GM21717 (cell line): Measurements from ENCODE around the gene CRIP1.

ENCODE experiments used
- ATAC-seq: cut with Tn5 transposase; IDR thresholded peaks from one replicate; pipeline ENCODE4 v1.9.1; 2021; ENCODE audit warnings: mild to moderate bottlenecking, moderate library complexity; ENCODE audit not compliant: unreplicated experiment

CRIP1 gene

GRCh38 chr14:105480199-105480746, 6.4 kb upstream of the CRIP1 start:
- no peak for ATAC-seq

DNA sequence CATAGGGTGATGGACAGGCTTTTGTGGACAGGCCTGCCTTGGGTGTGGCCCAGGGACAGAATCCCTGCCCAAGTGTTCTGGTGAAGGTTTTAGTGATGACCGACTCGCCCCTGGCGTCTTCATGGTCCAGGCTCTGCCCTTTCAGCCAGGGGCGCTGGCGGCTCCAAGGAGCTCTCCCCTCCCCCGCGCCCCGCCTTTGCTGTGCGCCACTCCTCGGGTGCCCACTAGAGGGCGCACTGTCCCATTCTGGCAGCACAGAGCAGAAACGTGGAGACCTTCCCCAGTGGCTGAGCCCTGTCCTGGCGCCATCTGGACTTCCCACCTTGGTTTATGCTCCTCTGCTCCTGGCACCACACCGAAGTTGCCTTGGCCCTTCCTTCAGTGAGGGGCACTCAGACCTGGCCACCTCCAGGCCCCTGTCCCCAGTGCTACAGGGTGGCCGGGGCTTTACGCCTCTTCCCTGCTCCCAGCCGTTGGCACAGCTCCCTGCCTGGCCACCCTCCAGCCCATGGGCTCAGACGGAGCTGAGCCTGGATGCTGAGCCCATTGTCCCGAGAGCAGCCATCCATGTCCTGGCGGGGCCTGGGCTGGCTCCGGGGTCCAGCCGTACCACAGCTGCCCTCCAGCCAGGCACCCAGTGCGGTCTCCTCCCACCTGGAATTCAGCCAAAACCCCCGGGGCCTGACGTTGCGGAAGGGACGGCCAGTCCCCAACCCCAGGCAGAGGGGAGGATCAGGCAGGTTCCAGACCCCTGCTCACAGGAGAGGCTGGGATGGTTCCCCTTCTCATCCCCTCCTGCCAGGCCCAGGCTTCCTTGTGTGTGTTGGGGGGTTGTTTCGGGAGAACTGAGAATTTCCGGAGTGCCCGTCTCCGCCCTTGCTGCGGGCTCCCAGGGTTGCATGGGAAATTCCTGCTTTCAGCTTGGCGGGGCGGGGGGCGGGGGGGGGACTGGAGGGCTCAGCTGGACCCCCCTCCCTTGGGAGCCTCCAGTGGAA, 5.6 kb upstream of the CRIP1 start:
- peak; percentile 33 for ATAC-seq

GRCh38 chr14:105481886-105482457, 4.7 kb upstream of the CRIP1 start:
- ATAC-seq, result peak; percentile 27

- ATAC-seq, result no peak
These were observed 4.1 kb upstream of the CRIP1 start for GRCh38 chr14:105482486-105483110.

DNA sequence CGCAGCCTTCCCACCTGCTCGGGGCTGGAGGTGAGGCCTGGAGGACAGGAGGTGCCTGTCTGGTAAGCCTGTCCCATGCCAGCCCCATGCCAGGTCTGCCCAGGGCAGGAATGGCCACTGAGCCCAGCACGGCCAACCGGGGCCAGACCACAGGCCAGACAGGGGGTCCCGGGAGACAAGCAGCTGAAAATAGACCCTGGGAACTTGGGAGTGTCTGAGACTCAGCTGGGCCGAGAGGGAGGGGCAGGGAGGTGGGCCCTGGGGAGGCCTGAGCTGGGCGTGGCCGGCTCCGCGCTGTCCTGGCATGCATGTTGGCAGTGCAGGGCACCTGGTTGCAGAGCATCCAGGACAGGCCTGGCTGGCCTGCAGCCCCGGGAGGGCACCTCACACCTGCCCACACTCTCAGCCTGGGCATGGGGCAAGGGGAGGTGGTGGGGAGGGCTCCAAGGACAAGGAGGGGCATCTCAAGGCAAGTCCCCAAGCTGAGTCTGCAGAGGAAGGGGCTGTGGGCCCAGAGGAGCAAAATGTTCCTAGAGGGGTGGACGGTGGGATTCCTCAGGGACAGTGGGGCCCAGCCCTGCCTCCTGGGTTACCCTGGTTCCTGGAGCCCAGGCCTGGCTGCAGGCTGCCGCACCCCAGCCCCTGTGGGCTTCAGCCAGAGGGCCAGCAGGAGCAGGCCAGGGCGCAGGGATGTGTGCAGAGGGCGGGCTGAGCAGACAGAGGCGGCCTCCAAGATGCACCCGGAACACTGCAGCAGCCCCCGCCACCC, 3.2 kb upstream of the CRIP1 start:
- no peak for ATAC-seq

DNA sequence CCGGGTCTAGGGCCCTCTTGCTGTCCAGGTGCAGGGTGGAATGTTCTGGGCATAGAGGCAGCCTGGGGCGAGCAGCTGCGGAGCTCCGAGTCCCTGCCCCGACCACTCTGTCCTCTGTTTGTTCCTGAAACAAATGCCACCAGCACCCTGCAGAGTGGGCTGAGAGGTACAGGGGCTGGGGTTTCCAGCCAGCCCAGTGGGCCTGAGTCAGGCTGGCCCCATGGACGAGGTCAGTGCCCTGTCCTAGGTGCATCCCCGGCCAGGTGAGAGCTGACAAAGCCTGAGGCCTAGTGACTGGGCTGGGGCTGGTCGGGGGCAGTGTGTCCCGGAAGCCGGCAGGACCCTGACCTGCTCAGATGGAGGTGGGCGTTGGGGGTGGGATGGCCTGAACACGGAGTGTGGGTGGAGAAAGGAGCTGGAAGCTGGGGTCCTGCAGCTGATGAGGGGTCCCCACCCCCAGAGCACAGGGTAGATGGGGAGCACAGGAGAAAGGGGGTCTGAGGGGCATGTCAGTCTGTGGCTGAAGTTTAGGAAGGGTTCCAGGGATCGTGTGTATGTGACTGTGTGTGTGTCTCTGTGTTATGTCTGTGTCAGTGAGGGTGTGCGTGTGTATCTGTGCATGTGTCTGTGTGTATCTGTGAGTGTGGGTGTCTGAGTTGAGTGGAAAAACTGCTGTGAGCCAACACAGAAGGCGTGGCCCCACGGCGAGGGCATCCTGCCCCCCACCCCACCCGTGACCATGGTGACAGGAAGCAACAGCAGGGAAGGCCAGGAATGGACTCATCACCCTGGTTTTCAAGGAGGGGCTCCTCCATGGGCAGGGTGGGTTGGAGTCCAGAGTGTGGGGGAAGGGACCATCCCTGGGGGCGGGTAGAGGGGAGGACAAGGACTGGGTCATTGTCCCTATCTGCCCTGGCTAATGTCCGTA, 2.4 kb upstream of the CRIP1 start:
- ATAC-seq, result no peak

DNA sequence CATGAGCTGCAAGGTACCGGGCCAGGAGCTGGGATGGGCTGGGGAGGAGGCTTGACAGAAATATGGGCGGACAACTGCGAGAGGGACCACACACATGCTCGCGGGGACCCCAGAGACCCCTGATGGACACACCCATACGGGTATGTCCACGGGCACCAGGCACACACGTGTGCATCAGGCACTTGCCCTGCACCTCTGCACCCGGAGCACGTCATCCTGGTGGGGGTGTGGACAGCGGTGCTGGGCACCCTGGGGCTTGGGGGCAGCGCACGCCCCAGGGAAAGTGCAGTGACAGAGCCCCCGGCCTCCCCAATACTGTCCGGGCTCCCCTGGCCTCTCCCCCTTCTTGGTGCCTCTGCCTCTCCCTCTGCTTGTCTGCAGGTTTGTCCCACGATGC, 1.7 kb upstream of the CRIP1 start:
- ATAC-seq, result no peak

GRCh38 chr14:105485739-105486162, 935 bp upstream of the CRIP1 start:
- ATAC-seq, result no peak

GRCh38 chr14:105486974-105487448, 325 bp downstream of the CRIP1 start:
- ATAC-seq, result no peak

DNA sequence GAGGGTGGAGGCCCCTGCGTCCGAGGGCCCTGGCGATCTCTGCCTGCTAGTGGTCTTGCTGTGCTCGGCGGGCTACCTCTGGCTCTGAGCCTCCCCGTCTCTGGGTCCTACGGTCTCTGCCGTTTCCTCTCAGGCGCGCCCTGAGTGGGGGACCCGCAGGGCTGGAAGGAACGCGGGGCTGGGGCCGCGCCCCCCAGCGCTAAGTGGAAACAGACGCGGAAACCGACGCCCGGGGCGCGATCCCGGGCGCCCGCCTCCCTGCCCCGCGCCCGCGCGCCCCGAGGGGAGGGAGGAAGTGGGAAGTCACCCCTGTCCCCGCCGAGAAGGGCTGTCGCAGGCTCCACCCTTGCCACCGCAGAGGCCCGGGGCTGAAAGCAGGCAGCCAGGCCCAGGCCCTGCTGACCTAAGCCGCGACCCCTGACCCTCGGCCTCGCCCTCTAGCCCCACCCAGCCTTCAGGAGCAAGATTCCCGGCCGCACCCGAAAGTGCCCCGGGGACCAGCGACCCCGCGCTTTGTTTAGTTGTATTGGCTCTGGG, 831 bp downstream of the CRIP1 start:
- no peak for ATAC-seq

DNA sequence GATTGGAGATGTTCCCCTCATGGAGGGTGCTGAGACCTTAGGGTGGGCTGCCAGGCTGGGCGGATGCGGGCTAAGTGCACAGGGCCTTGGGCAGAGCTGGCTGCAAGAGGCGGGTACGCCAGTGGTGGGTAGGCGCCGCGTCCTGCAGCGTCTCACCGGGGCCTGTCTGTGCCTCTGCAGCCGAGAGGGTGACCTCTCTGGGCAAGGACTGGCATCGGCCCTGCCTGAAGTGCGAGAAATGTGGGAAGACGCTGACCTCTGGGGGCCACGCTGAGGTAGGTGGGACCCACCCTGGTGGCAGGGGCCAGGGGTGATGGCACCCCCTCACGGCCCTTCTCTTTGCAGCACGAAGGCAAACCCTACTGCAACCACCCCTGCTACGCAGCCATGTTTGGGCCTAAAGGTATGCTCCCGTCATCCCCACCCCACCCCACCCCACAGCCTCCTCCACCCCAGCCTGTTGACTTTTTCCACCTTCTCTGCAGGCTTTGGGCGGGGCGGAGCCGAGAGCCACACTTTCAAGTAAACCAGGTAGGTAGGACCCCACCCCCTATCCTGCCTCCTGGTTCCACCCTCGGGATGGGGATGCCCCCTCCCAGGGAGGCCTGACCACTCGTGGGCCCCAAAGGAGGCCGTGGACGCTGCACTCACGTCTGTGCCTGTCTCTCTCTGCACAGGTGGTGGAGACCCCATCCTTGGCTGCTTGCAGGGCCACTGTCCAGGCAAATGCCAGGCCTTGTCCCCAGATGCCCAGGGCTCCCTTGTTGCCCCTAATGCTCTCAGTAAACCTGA, 1.5 kb downstream of the CRIP1 start:
- no peak for ATAC-seq

- ATAC-seq, result no peak
These were observed 2.3 kb downstream of the CRIP1 start for GRCh38 chr14:105488781-105489541.

DNA sequence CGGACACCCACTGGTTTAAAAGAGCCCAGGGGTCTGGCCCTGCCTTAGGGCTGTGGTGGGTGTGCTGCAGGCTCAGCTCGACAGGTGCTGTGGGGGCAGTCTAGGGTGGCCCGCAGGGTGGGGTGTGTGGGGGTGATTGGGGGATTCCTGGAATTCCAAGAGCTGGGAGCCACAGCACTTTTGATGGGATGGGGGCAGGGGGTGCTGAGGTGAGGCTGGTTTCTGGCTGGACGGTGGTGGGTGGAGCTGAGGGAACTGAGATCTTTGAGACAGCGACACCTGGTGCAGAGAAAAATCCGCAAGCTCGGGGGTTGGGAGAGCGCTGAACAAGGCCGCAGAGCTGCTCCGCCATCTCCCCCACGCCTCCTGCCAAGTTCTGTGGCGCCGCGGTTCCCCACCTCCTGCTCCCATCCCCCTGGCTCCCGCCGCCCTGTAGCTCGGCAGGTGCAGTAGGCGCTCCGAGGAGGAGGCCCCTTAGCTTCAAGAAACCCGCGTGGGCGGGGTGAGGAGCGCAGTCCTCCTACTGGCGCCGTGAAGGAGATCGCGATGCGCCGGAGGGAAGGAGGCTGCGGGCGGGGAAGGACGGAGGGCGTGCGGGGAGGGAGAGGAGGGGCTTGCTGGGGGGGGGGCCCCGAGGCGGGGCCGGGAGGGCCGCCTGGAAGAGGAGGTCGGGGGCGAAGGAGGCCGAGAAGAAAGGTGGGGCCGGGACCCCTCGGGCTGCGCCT, 3.0 kb downstream of the CRIP1 start:
- no peak for ATAC-seq

GRCh38 chr14:105490267-105490571, 3.5 kb downstream of the CRIP1 start:
- peak; percentile 2 for ATAC-seq

- peak; percentile 60 for ATAC-seq
These were observed 4.1 kb downstream of the CRIP1 start, which contains the start of gene TEDC1 for GRCh38 chr14:105490572-105491365. Gene TEDC1 (plus strand): TSS chr14:105491246. CDS start chr14:105491376, 130 bp downstream.

DNA sequence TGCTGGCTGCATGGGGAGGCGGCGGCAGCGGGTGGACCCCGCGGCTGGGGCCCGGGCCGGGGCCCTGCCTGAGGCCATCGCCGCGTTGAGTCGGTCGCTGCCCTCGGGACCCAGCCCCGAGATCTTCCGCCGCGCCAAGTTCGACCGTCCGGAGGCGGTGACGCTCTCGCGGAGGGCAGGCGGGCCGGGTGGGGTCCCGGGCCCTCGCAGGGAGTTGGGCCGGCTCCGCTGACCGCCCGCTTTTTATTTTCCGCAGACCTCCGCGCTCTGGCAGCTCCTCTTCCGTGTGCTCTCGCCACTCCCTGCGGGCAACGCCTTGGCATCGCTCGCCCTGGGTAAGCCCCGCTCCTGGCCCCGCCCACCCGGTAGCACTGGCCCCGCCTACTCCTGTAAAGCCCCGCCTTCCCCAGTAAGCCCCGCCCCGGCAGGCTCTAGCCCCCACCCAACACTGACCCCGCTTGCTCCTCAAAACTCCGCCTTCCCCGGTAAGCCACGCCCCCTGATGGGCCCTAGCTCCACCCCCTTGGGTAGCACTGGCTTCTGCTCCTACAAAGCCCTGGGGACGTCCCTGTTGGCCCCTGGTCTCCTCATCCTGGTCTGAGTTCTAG, 4.8 kb downstream of the CRIP1 start:
- no peak for ATAC-seq
